22Rv1 (cell line): ENCODE measurements around the gene HEATR5B.

Experiments used
- CTCF ChIP-seq: fragments of 450-650 bp; IDR thresholded peaks from 2 replicates; pipeline ENCODE4 v1.5.1; 2017; ENCODE audit warnings: mild to moderate bottlenecking
- ZFX ChIP-seq: fragments of 450-650 bp; IDR thresholded peaks from 2 replicates; pipeline ENCODE4 v1.6.1; 2017; ENCODE audit warnings: antibody characterized with exemption, borderline replicate concordance

- TF ChIP-seq CTCF, result no peak
- no peak for TF ChIP-seq ZFX
Observed at GRCh38 chr2:37020887-37021796, 63.0 kb downstream of the HEATR5B start.
